GM12864 (cell line): ENCODE results near the gene LHX3.

Experiments used
- DNase-seq: peaks from one replicate; pipeline ENCODE4 v3.0.0-alpha.2; 2011; ENCODE audit warnings: low read depth
- H3K4me3 ChIP-seq: 2 replicates; pipeline ENCODE4 v1.5.1; 2011; ENCODE audit warnings: mild to moderate bottlenecking, low read depth, low read length, control low read depth
- TF ChIP-seq, protein P1 (sequence below): IDR thresholded peaks from 2 replicates; pipeline ENCODE4 v1.5.1; 2011; ENCODE audit warnings: low read depth, mild to moderate bottlenecking, moderate library complexity, low read length, control low read depth, inconsistent platforms; ENCODE audit errors: missing control alignments

LHX3 gene

GRCh38 chr9:136196404-136197083 lies 8.4 kb downstream of the LHX3 start:
- TF ChIP-seq, protein P1, sequence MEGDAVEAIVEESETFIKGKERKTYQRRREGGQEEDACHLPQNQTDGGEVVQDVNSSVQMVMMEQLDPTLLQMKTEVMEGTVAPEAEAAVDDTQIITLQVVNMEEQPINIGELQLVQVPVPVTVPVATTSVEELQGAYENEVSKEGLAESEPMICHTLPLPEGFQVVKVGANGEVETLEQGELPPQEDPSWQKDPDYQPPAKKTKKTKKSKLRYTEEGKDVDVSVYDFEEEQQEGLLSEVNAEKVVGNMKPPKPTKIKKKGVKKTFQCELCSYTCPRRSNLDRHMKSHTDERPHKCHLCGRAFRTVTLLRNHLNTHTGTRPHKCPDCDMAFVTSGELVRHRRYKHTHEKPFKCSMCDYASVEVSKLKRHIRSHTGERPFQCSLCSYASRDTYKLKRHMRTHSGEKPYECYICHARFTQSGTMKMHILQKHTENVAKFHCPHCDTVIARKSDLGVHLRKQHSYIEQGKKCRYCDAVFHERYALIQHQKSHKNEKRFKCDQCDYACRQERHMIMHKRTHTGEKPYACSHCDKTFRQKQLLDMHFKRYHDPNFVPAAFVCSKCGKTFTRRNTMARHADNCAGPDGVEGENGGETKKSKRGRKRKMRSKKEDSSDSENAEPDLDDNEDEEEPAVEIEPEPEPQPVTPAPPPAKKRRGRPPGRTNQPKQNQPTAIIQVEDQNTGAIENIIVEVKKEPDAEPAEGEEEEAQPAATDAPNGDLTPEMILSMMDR: no peak
- no peak for DNase-seq
- H3K4me3 ChIP-seq: no peak overlapping the region

DNA sequence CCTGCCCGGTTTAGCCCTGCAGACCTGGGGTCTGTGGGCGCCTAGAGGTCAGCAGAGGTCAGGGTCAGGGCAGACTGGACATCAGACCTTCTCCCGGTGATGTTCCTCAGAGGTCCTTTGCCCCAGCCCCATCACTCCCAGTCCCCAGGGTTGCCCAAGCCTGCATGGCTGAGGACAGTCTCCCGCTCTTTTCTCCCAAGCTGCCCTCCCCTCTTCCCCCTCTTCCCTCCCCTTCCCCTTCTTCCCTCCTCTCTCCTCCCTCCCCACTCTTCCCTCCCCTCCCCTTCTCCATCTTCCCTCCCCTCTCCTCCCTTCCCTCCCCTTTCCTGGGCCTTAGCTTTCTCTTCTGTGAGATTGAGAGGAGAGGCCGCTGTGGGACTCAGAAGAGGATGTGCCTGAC lies 10.4 kb downstream of the LHX3 start:
- TF ChIP-seq, protein P1: no peak
- DNase-seq: no peak

DNA sequence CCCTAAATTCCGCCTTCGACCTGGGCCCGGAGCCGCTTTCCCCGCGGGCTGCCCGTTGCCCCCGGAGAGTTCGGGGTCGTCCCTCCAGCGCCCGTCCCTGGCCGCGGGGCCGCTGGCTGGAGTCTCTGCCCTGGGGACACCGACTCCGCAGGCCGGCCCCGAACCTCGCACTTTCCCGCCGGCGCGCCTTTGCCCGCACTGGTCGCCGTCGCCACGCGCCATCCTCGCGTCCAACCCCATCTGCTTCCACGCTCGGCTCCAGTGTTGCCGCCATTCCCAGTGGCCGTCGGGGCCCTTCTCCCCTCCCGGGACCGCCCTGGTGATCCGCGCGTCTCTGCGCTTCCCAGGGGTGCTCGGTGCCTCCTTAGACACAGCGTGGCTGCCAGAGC lies 11.0 kb downstream of the LHX3 start:
- H3K4me3 ChIP-seq: no peak overlapping the region
- no peak for DNase-seq
- TF ChIP-seq, protein P1: no peak

More for the DNA sequence above, 10.4 kb downstream of the LHX3 start:
- no peak overlapping the region for H3K4me3 ChIP-seq

DNA sequence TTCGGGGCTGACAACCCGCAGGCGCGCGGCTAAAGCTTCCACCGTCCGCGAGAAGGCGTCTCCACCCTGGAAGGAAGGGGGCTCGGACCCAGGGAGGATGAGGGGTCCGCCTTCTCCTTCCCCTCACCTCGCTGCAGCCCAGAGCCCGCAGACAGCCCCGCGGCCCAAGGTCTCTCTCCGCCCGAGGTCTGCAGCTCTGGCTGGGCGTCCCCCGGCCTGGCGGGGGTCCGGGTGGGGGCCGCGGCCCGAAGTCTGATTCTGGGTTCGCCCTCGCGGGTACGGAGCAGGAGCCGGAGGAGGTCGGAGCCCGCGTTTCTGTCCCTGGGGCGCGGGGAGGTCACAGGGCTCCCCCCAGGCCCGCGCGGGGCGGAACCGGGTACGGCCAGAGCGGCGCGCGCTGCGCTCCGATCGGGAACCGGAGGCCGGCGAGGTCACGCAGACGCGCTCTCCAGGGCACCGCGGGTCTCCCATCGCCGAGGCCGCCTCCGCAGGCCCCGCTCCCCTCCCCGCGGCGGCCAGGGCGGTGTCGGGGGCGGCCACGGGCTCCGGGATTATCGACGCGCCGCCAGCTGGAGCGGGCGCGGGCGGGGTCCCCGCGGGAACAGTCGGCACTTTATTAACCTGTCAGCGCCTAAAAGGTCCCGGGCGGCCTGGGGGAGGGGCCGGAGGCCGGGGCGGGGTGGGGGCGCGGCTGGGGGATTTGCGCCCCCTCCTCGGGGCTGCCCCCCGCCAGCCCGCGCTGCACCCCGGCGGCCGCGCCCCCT lies 11.6 kb downstream of the LHX3 start:
- H3K4me3 ChIP-seq: no peak overlapping the region
- DNase-seq: no peak
- TF ChIP-seq, protein P1: no peak

DNA sequence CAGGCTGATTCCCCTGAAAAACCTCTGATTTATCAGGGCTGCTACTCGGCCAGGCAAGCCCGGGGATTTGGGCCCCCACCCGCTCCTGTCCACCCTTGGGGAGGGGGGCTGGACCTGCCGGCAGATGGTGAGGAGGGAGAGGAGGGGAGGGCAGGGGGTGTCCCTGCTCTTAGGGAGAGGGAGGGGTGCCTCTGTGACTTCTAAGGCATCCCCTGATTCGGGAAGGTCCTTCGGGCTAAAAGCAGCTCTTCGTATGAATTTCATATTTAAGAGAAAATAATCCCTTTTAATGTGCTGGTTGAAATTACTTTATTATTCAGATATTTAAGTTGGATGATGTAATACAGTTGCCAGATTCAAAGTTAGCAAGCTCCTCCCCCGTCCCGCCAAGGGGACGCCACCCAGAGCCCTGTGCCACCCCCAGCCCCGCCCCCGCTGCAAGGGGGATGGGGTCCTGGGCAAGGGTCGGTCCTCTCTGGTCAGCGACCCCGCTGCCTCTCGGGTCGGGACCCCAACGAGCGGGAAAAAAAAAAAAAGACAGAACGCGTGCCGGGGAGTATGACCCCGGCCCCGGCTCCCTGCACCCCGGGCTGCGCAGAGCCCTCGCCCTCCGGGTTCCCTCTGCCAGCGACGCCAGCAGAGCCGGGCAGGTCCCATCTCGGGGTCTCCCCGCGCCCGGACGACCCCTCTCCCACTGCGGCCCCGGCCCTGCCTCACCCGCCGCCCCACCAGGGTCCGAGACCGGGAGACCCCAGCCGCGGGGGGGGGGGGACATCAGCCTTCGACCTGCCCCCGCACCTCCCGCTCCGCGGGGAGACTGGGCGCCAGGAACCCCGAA lies 12.4 kb downstream of the LHX3 start:
- TF ChIP-seq, protein P1: no peak
- no peak overlapping the region for H3K4me3 ChIP-seq
- DNase-seq: no peak

- no peak overlapping the region for H3K4me3 ChIP-seq
- DNase-seq: no peak
- TF ChIP-seq, protein P1: no peak
Measured at GRCh38 chr9:136191960-136192286, 13.0 kb downstream of the LHX3 start.
